ENCODE results near the gene TJP3.

TJP3 gene

DNA sequence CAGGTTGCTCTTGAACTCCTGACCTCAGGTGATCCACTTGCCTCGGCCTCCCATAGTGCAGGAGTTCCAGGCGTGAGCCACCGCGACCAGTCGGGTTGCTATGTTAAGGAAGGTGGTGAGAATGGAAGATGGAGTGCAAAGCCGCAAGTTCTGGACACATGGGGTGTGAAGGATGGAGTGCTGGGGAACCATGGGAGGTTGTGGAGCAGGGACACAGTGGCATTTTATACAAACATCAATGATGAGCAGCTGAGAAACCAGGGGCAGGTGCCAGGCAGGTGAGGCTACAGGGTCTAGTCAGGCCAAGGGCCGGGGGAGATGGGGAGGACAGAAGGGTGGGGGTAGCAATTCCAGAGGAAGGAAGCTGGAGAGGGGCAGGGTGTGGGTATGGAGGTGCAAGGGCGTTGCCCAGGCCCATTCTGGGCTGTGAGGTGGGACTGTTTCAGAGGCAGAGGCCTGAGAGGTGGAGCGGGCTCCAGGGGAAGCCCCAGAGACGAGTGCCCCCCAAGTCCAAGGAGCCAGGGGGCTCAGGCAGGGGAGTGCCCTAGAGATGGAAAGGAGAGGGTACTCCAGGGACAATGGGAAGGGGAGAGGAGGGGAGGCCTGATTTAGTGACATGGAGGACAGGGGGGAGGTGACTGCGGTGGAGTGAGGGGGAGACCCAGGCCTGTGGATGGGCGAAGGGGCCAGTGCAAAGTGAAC is 65.8 kb downstream of the TJP3 start:
- no peak for TF ChIP-seq CTCF (conservative IDR thresholded peaks at IDR 0.05; ENCODE audit: low read depth, low read length)
- DNase-seq (ENCODE audit: low read depth), result no peak
- H3K4me3 ChIP-seq (ENCODE audit: low read length), result no peak overlapping the region

DNA sequence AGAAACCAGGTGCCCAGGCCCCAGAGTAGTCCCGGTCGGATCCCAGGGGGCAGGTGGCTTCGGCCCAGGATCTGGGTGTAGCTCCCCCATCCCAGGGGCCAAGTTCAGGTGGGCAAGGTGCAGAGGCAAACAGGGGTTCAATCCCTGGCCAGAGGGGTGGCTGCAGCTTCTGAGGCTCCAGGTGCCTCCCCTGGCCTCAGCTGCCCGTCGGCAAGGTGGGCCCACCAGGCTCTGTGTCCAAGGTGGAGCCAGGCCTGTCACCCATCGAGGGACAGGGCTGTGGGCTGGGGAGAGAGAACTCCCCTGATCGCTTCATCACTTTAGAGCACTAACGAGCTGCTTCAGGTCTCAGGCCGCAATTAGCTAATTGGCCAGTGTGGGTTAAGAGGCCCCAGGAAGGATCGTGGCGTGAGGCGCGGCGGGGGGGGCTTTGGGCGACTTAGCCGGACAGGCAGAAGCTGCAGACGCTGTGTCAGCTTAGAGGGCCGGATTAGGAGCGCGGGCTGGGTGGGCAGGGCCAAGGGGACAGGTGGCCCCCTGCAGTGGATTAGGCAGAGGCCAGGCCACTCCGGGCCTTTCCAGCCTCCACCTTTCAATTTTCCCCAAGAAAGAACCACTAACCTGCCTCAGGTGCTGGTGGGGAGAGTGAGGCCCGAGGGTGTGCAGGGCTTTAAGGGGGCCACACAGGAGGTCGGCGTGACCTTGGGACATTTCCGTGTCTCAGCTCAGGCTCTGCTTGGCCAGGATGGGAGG is 66.6 kb downstream of the TJP3 start:
- no peak for DNase-seq (ENCODE audit: low read depth)
- no peak overlapping the region for H3K4me3 ChIP-seq (ENCODE audit: low read length)
- no peak for TF ChIP-seq CTCF (conservative IDR thresholded peaks at IDR 0.05; ENCODE audit: low read depth, low read length)

DNA sequence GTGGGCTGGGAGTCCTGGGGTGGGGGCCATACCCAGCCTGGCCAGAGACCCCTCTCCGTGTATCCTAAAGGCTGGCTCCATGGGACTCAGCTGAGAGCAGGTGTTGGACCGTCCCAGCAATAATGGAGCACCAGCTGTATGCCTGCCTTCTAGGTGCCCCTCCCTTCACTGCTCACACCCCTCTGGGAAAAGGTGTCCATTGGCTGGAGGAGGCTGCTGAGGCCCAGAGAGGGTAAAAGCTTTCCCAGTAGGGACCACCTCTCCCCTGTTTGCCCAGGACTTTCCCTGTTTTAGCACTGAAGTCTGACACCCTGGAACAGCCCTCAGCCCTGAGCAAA is 67.2 kb downstream of the TJP3 start:
- DNase-seq (ENCODE audit: low read depth), result no peak
- TF ChIP-seq CTCF (conservative IDR thresholded peaks at IDR 0.05; ENCODE audit: low read depth, low read length), result no peak
- no peak overlapping the region for H3K4me3 ChIP-seq (ENCODE audit: low read length)

DNA sequence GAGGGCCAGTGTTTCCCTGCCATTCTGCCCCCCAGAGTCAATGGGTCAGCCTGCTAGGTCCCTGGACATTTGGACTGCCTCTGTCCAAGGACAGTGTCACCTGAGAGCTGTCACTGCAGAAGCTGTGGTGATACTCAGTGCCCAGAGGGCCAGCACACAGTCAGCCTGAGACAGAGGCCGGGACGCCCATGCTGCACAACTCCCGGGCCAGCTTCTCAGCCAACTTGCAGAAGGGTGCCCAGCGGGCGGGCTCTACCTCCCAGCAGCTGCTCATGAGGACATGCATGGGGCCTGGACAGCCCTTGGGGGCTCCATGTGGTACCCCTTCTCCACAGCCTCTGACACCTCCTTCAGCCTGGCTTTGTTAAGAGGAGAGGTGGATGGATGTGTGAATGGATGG is 67.6 kb downstream of the TJP3 start:
- no peak overlapping the region for H3K4me3 ChIP-seq (ENCODE audit: low read length)
- TF ChIP-seq CTCF (conservative IDR thresholded peaks at IDR 0.05; ENCODE audit: low read depth, low read length), result no peak
- no peak for DNase-seq (ENCODE audit: low read depth)

GRCh38 chr19:3776479-3777040 is 68.4 kb downstream of the TJP3 start:
- TF ChIP-seq CTCF (conservative IDR thresholded peaks at IDR 0.05; ENCODE audit: low read depth, low read length), result no peak
- DNase-seq (ENCODE audit: low read depth), result no peak

DNA sequence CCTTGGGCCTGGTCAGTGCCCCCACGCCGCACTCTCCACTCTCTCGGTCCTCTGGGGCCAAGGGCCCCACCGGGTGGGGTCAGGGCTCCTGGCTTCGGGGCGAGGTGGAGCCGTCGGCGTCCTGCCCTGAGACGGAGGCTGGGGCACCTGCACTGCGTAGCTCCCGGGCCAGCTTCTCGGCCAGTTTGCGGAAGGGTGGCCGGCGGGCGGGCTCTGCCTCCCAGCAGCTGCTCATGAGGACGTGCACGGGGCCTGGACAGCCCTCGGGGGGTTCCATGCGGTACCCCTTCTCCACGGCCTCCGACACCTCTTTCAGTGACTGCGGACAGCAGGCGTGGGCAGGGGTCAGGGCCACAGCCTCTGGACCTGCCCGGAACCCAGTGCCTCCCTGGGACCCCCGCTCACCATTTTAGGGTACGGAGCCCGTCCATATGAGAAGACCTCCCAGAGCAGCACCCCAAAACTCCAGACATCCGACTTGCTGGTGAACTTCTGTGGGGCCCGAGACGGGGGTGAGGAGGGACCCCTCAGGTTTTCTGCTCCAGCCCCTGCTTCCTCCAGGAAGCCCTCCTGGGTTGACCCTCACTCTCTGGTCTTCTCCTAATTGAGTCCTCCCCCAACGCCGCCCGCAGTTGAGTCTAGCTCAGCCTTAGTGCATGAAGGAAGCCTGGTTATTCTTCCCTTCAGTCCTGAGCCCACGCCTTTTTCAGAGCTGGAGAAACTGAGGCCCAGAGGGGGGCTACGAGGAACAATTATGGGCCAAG is 70.1 kb downstream of the TJP3 start:
- TF ChIP-seq CTCF (conservative IDR thresholded peaks at IDR 0.05; ENCODE audit: low read depth, low read length), result no peak
- H3K4me3 ChIP-seq (ENCODE audit: low read length), result no peak overlapping the region
- DNase-seq (ENCODE audit: low read depth), result no peak

More at GRCh38 chr19:3776479-3777040, 68.4 kb downstream of the TJP3 start:
- H3K4me3 ChIP-seq (ENCODE audit: low read length), result no peak overlapping the region

Measured in retinal pigment epithelial cell (primary cell).